Stimulated activated effector memory CD8-positive, alpha-beta T cell treated with anti-CD3 and anti-CD28 coated beads, Interleukin-12 subunit alpha, Interleukin-12 subunit beta, amount 100 ng/mL, for 72 hours (primary cell): ENCODE measurements around the gene ATP6V0D1.

ENCODE experiments used
- ATAC-seq: fragments of 150-1000 bp; cut with Tn5 transposase; 2 replicates; pipeline ENCODE4 v1.10.0; 2021
- DNase-seq, 2 donors: peaks; one replicate each; pipeline ENCODE4 v3.0.0; 2021 to 2022; ENCODE audit warnings: low spot score in 2 of 2
- H3K27ac Mint-ChIP-seq: one replicate; pipeline ENCODE4 v1.8.0; 2022; ENCODE audit warnings: mild to moderate bottlenecking, mixed read lengths
- H3K36me3 Mint-ChIP-seq: one replicate; pipeline ENCODE4 v1.8.0; 2022; ENCODE audit warnings: mild to moderate bottlenecking, mixed read lengths
- H3K4me1 Mint-ChIP-seq: one replicate; pipeline ENCODE4 v1.8.0; 2022; ENCODE audit warnings: mixed read lengths
- H3K4me3 Mint-ChIP-seq: one replicate; pipeline ENCODE4 v1.8.0; 2022; ENCODE audit warnings: mild to moderate bottlenecking, mixed read lengths
- H3K9me3 Mint-ChIP-seq: one replicate; pipeline ENCODE4 v1.8.0; 2022; ENCODE audit warnings: mixed read lengths

Gene ATP6V0D1

DNA sequence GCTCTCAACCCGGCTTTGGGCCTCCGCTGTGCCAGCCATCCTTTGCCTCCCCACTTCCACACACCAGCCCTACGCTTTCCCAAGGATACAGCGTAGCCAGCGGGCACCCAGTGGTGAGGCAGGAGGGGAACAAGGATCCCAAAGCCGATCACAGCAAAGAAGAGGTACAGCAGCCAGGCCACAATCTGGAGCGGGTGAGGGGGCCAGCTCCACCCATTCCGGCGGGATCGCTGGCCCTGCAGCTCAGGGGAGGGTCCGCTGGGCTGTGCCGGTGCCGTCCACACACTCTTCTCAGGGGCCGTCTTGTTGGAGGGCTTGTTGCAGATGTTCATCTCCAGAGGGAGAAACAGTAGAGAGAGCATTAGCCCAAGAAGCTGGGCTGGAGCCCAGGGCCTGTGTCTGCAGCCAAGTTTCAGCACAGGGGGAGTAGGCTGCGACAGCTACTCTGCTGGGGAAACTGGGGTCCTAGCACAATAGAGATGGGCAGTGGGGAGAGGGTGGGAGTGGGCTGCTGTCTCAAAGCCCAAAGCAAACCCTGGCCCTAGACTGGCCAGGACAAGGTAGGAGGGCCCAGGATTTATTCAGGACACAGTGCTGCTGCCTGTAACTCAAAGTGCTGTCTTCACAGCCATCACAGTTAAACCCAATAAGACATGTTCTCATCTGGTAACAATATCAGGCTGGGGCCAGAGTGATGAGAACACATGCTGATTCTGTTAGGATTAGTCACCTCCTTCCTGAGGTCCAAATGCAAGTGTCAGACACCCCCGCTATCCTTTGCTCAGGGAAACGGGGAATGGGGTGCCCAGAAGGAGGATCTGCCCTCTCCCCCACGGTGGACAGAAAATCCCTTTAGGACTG is 74.6 kb downstream of the ATP6V0D1 start:
- no peaks in the 10 kb centered on the region for H3K4me1 Mint-ChIP-seq
- no peak for ATAC-seq
- no peak overlapping the region for H3K4me3 Mint-ChIP-seq
- no peaks in the 10 kb centered on the region for H3K9me3 Mint-ChIP-seq
- H3K27ac Mint-ChIP-seq: no peak overlapping the region
- peaks cover under 1% of the 10 kb centered on the region for H3K36me3 Mint-ChIP-seq
- no peak for DNase-seq

DNA sequence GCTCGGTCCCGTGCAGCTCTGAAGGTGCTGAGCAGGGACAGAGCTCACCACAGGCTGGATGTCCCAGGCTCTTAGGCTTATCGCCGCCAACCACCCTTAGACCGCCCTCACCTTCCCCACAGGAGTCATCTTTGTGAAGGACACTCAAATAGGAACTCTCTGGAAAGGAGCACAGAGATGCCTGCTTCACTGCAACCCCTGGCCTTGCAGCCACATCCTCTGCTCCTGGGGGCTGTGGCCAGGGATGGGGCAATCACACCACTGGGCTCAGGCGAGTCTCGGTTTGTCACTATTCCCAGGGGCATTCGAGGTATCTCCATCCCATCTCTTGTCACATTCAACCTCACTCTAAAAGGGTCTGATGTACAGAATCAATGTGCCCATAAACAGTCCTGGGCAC is 75.6 kb downstream of the ATP6V0D1 start:
- Mint-ChIP-seq H3K27ac (no peak overlapping the region), H3K36me3 (no peaks in the 10 kb centered on the region), H3K4me3 (no peak overlapping the region), H3K9me3 (no peaks in the 10 kb centered on the region), H3K4me1 (no peaks in the 10 kb centered on the region)
- DNase-seq (no peak), ATAC-seq (no peak)

DNA sequence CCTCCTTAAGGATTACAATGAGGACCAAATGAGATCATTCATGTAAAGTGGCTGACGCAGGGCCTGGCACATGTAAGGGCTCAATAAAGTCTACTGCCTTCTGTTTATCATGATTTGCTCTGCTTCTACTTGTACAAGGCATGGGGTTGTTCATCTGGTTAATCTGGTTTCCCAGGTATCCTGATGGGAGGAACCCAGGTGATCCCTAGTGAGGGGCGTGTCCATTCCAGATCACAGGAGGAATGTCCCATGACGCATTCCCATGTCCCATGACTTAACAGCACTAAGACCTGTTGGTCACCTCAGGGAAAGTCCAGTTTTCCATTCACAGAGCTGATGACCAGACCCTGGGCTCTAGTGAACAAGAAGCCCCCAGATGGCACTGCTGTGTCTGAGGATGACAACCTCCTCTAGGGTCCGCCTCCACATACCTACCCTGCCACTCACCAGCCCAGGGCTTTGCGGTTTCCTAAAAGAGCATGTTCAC is 76.2 kb downstream of the ATP6V0D1 start:
- DNase-seq: no peak
- Mint-ChIP-seq H3K27ac (no peak overlapping the region), H3K4me3 (no peak overlapping the region), H3K9me3 (no peaks in the 10 kb centered on the region), H3K36me3 (no peaks in the 10 kb centered on the region), H3K4me1 (no peaks in the 10 kb centered on the region)
- ATAC-seq: no peak

DNA sequence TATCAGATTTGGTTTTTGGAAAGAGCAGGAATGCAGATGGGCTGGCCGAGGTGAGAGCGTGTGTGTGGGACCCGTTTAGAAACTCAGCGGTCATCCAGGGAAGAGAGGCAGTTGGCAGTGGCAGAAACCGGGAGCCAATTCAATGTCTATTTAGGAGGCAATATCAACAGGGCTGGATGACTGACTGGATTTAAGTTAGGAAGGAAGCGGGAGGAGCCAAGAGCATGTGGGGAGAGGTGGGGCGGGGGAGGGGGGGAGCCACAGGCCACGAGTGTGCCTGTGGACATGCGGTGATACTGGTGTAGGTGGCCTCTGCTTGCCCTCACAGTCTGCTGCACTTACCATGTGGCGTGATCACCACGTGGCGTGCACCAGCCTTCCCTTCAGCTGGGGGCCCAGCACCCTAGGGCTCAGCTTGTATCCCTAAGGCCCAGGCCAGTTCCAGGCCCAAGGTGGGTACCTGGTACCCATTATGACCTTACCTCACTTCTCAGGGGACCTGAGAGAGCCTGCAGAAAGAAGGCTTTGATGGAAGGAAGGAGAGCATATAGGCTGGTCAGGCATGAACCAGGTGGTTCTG is 76.9 kb downstream of the ATP6V0D1 start:
- no peaks in the 10 kb centered on the region for H3K36me3 Mint-ChIP-seq
- no peak overlapping the region for H3K27ac Mint-ChIP-seq
- DNase-seq: no peak
- no peaks in the 10 kb centered on the region for H3K9me3 Mint-ChIP-seq
- no peak for ATAC-seq
- no peaks in the 10 kb centered on the region for H3K4me1 Mint-ChIP-seq
- no peak overlapping the region for H3K4me3 Mint-ChIP-seq

DNA sequence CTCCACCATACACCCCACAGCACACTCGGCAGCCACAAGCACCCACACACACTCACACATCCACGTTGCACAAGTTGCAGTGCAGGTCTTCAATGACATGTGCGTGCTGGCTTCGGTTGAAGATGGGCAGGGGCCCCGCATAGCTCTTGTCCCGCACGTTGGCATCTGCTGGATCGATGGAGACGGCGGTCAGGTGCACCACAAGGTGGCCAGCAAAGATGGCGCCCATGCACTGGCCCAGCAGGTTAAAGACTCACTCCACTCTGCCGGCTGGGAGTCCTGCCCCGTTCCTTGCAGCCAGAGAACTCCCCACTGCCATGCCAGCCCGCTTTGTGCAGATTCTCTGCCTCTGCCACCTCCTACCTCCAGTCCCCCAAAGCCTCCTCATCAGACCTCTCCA is 80.1 kb downstream of the ATP6V0D1 start:
- ATAC-seq: no peak
- Mint-ChIP-seq H3K4me1 (no peaks in the 10 kb centered on the region), H3K27ac (no peak overlapping the region), H3K36me3 (no peaks in the 10 kb centered on the region), H3K4me3 (no peak overlapping the region), H3K9me3 (no peaks in the 10 kb centered on the region)
- no peak for DNase-seq

DNA sequence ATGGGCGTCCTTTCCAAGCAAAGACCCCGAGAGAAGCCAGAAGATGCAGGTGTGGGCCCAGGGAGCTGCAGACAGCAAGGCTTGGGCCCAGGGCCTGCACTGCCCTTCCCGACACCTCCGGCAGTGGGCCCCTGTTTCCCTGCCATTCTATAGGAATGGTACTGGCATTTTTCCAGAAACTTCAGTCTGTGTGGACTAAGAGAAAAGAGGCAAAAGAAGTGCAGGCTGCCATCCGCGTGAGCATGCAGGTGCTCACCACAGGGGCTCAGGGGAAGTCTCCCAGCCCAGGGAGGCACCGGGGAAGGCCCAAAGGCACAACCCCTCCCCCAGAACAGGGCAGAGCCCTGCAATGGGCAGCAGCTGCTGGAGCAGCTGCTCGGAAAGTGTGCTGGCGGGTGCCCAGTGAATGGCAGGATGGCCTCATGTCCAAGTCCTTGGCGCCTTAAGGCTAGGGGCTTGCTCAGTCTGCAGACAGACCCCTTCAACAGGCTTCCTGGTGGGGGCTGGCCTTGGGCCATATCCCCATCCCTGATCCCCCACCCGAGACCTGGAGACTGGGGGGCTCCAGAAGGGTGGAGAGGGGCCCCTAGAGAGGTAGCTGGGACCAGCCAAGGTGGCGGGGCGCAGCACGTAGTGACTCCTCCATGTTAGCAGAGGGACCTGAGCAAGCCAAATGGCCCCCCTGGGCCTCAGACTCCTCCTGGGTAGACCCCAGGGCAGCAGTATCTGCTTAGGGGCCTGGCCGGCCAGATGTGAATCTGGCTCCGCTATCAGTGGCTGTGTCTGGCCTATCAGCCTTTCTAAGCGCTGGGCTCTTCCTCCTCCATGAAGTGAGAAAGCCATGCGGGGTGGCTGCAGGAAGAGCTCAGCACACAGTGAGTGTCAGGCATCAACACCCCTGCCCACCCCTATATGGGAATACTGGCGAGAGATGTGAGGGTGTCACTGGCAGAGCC is 80.9 kb downstream of the ATP6V0D1 start:
- no peaks in the 10 kb centered on the region for H3K36me3 Mint-ChIP-seq

DNA sequence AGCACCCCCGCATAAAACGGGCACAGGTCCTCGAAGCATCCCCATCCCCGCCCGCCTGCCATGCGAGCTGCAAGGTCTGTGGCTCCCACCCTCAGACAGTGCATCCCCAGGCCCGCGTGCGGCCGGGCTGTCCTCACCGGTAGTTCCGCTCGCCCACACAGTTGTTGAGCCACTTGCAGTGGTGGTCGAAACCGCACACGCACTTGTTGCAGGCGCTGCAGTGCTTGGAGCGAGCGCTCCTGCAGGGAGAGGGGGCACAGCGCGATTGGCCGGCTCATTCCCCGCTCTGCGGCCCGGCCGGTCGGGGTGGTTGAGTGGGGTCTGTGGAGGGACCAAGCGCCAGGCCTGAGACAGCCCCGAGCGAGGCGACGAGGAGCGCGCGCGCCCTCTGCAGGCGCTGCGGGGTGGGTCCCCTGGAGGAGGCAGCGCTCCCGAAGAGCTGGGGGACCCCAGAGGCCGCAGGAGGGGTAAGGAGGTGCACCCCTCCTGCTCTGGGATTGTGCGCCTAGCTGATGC is 81.7 kb downstream of the ATP6V0D1 start:
- Mint-ChIP-seq H3K4me1 (peaks cover 2% of the 10 kb centered on the region), H3K36me3 (no peaks in the 10 kb centered on the region), H3K4me3 (no peak overlapping the region), H3K9me3 (no peaks in the 10 kb centered on the region), H3K27ac (no peak overlapping the region)
- ATAC-seq (peak; percentile 76), DNase-seq (peak; percentile 53 to 81)

More for the DNA sequence above, 80.9 kb downstream of the ATP6V0D1 start:
- DNase-seq (no peak), ATAC-seq (no peak)
- Mint-ChIP-seq H3K27ac (no peak overlapping the region), H3K4me1 (no peaks in the 10 kb centered on the region), H3K4me3 (no peak overlapping the region), H3K9me3 (no peaks in the 10 kb centered on the region)

DNA sequence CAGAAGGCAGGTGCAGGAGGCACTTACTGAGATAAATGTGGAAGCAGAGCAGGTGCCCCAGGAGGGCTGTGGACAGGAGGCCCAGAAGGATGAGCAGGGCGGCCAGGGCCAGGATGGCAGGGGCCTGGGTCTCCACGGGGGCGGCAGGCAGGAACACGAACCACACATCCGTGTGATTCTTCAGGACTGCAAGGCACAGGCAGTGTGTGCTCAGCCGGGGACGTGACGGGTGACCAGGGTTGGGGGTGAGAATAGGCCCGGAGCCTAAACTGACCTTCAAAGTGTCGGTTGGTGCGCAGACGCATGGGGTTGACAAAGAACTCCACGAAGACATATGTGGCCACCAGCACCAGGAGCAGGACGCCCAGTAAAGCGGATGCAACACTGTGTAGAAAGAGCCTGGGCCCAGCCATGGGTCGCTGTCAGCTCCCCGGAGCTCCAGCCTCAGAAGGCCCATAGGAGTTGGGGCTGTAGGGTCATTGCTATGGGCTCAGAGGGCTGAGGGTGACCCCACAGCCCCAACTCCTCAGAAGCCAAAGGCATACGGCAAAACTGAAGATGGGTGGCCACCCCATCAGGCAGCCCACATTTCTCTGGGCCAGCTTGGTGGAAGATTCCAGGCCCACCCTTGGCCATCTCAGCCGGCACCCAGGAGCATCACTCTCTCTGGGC is 82.3 kb downstream of the ATP6V0D1 start:
- ATAC-seq (no peak), DNase-seq (no peak)
- Mint-ChIP-seq H3K4me3 (no peak overlapping the region), H3K9me3 (no peaks in the 10 kb centered on the region), H3K36me3 (no peaks in the 10 kb centered on the region), H3K4me1 (peaks cover 8% of the 10 kb centered on the region), H3K27ac (peak overlapping the region; percentile 14)

DNA sequence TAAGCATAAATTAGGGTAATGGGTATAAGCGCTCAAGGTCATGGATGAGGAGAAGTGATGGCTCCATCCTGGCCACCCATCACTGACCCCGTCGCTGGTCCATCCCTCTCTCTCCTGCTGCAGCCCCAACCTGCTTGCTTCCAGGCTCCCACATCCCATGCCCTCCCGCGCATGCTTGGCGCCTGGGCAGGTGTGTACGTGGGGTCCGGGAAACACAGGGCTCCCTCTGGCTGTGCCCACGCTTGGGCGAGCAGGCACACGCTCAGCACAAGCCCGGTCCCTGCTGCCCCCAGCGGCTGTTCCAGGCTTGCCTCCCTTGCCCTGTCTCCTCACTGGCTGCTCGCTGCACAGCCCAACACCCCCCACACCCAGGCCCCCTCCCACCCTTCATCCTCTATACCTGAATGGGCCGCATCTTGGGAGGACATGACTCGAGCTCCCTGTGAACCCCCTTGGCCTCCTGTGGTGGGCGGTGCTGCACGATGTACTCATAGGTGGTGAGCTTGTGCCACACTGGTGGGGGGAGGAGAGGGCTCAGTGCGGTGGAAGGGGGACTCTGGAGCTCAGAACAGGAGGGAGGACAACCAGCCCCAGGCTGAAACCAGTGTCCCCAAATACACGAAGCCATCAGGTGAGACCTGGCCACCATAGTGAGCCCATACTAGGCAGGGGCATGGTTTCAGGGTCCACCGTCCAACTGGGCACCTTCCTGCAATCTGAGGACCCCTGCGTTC is 83.0 kb downstream of the ATP6V0D1 start:
- no peak for DNase-seq

DNA sequence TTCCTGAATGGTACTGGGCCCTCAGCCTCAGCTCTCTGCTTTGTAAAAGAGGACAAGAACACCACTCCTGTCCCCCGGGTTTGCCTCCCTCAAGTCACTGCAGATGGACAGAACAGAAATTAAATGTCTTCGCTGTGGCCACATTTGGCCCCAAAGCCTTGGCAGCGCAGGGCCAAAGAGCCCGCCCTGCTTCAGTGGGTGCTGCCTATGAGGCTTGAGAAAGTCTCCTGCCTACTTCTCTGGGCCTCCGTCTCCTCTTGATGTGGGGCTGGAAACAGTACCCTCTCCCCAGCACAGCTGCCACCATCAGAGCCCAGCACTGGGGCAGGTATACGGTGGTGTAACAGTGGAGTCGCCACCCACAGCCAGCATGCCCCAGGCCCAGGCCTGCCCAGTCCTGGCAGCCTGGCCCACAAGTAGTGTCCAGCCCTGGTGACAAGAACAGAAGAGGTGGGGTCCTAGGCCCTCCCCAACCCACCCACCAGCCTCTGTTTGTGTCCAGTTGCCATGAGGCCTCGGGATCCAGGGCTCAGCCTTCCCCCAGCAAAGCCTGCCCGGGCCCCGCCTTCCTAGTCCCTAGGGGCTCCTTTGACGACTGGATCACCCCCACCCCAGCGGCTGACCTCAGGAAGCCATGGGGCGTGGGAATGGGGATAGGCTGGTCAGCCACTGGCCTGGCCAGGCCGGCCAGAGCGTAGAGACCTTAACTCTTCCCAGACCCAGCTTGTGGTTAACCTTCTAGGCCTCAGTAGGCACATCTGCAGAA is 83.7 kb downstream of the ATP6V0D1 start:
- H3K4me1 Mint-ChIP-seq: peaks cover 9% of the 10 kb centered on the region
- DNase-seq (no peak), ATAC-seq (no peak)
- H3K9me3 Mint-ChIP-seq: no peaks in the 10 kb centered on the region
- peaks cover 3% of the 10 kb centered on the region for H3K36me3 Mint-ChIP-seq
- H3K27ac Mint-ChIP-seq: no peak overlapping the region
- H3K4me3 Mint-ChIP-seq: no peak overlapping the region

More for the DNA sequence above, 83.0 kb downstream of the ATP6V0D1 start:
- H3K36me3 Mint-ChIP-seq: no peaks in the 10 kb centered on the region
- ATAC-seq: no peak
- no peaks in the 10 kb centered on the region for H3K9me3 Mint-ChIP-seq
- no peak overlapping the region for H3K4me3 Mint-ChIP-seq
- peaks cover 9% of the 10 kb centered on the region for H3K4me1 Mint-ChIP-seq
- peak overlapping the region; percentile 14 for H3K27ac Mint-ChIP-seq

DNA sequence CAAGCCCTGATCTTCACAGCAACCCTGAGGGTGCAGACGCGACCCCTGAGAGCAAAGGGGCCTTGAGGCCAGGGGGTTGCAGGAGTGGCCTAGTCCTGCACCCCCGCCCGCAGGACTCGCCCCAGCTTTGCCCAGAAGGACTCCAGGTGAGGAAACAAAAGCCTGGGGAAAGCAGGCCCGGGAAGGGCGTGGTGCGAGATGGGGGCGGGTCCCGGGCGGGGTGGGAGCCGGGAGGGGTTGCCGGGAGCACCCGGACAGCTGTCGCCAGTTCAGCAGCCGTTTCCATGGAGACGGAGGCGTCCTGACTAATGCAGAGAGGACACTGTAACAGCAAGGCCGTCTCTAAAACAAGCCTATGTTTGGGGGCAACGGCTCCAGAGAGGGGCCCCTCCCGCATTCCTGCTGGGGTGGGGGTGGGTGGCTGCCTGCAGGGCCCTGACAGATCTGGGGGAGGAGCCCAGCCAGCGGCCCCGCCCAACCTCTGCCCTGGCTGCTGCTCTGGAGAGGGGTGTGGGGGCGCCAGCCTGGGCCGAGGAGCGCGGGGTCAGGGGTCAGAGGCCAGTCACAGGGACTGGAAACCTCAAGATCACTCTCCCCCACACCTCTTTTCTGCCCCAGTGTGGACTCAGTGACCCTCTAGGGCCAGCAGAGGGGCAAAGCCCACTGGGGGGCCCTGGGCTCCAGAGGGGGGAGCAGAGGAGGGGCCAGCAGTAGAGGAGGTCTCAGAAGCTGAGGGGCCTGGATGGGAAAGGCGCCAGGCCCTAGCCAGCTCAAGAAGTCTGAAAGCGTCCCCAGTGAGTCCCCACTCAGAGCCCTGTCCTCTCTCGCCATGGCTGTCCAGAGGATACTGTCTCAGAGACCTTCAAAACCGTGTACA is 84.6 kb downstream of the ATP6V0D1 start:
- no peak overlapping the region for H3K4me3 Mint-ChIP-seq
- H3K9me3 Mint-ChIP-seq: no peaks in the 10 kb centered on the region
- ATAC-seq: no peak
- peaks cover 5% of the 10 kb centered on the region for H3K36me3 Mint-ChIP-seq
- H3K4me1 Mint-ChIP-seq: peaks cover 9% of the 10 kb centered on the region
- H3K27ac Mint-ChIP-seq: no peak overlapping the region
- DNase-seq: no peak

DNA sequence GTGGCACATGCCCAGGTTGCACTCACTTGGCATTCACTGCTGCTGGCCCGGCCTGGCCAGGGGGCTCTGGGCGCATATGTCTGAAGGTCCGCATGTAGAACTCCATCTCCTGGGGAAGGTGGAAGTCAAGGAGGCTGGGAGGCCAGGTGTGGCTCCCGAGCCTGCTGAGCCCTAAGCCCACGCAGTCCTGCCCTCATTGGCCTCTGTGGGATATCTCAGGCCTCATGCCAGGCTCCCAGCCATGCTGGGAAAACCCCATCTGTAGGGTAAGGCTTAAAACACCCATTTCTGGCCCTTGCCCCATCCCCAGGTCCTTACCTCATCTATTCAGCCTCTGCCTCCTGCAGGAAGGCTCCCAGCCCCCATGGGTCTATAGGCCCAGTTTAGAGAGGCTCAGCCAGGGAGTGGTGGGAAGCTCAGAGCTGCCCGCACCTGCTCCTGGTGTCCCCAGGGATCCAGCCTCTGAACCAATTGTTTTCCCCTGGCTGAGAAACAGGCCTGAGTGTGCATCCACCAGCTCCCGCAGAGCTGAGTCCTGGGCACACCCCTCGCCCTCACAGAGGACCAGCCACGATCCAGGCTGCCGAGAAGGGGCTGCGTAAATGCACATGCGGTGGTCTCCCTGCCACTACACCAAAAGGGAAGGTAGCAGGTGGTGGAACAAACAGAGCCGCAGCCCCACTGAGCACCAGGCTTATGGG is 85.3 kb downstream of the ATP6V0D1 start:
- no peaks in the 10 kb centered on the region for H3K9me3 Mint-ChIP-seq
- ATAC-seq (no peak), DNase-seq (no peak)
- peaks cover 5% of the 10 kb centered on the region for H3K36me3 Mint-ChIP-seq
- H3K4me3 Mint-ChIP-seq: peak overlapping the region; percentile 4
- H3K27ac Mint-ChIP-seq: no peak overlapping the region
- peaks cover 9% of the 10 kb centered on the region for H3K4me1 Mint-ChIP-seq
